Tibial nerve (tissue), 4 donors: ENCODE results near the gene ZSCAN22. TPM values are rescaled to one million over a fixed set of nuclear protein-coding genes. Genes with fewer than 3 reads are reported as not detected.
"Not testable (repeated sequence)": the region's sequence is repeated elsewhere in the genome, so short reads cannot be mapped to it uniquely, and the experiment has no call there.

Experiments
- DNase-seq, 2 donors: peaks; one replicate each; pipeline ENCODE4 v3.0.0-alpha.2; 2019; ENCODE audit warnings: low spot score in 2 of 2
- H3K27ac ChIP-seq, 4 donors: fragments of 200-600 bp; sonication (generic) in 3 of 4; one replicate each; pipeline ENCODE4 v1.5.1; 2017 to 2019; ENCODE audit warnings: mild to moderate bottlenecking in 1 of 4
- H3K27me3 ChIP-seq, 2 donors: fragments of 200-600 bp; sonication (generic) in 1 of 2; one replicate each; pipeline versions ENCODE4 v1.5.1 to v1.6.0; 2017 to 2019
- H3K36me3 ChIP-seq, 3 donors: fragments of 200-600 bp; sonication (generic); one replicate each; pipeline ENCODE4 v1.5.1; 2018 to 2019
- H3K4me1 ChIP-seq, 4 donors: fragments of 200-600 bp; sonication (generic) in 3 of 4; one replicate each; pipeline ENCODE4 v1.5.1; 2017 to 2019
- H3K4me3 ChIP-seq, 4 donors: fragments of 200-600 bp; sonication (generic) in 3 of 4; one replicate each; pipeline ENCODE4 v1.5.1; 2017 to 2019; ENCODE audit warnings: mild to moderate bottlenecking in 1 of 4, moderate library complexity in 1 of 4
- H3K9me3 ChIP-seq, 4 donors: fragments of 200-600 bp; sonication (generic) in 3 of 4; one replicate each; pipeline ENCODE4 v1.5.1; 2017 to 2019
- CTCF ChIP-seq, 5 experiments: fragments of 200-600 bp in 3 of 5; fragments of 450-650 bp in 2 of 5; sonication (generic) in 3 of 5; IDR thresholded peaks; one replicate each; pipeline ENCODE4 v1.5.1; 2016 to 2019; ENCODE audit warnings: antibody characterized with exemption in 5 of 5, mild to moderate bottlenecking in 3 of 5, moderate library complexity in 2 of 5
- EP300 ChIP-seq, 2 donors: sonication (generic); formaldehyde crosslinking; IDR thresholded peaks; one replicate each; pipeline ENCODE4 v1.6.1; 2017; ENCODE audit warnings: antibody characterized with exemption in 2 of 2, mild to moderate bottlenecking in 1 of 2
- POLR2A ChIP-seq, 2 donors: fragments of 450-650 bp; IDR thresholded peaks; one replicate each; pipeline ENCODE4 v1.6.1; 2017; ENCODE audit warnings: antibody characterized with exemption in 2 of 2, mild to moderate bottlenecking in 2 of 2, moderate library complexity in 2 of 2
- WGBS, 2 donors: methylation state at CpG; one replicate each; pipeline ENCODE4 v1.1.5; 2018; 5-methylcytosine and 5-hydroxymethylcytosine counted together
- total RNA-seq, 4 donors: library from RNA; depleted of rRNA; stranded (reverse); fragments of >200 nt; gene quantifications; one replicate each; pipeline ENCODE4 v1.1.0, GENCODE V29; 2016

Gene ZSCAN22
- total RNA-seq, 4 donors from 2014 or later, result 2.2 to 4.8 (median 4.2) TPM

- peak; percentile 83 to 87 for DNase-seq
- Histone ChIP-seq H3K4me1 (peaks cover 0 to 29% (median 14%) of the 10 kb centered on the region in 4 donors), H3K36me3 (peaks cover 0 to 62% (median 8%) of the 10 kb centered on the region in 3 donors), H3K27ac (peak within 1 kb of the TSS; percentile 75 to 95 (median 90)), H3K9me3 (peaks cover 0 to 13% (median 0%) of the 10 kb centered on the region in 4 donors), H3K4me3 (peak within 1 kb of the TSS; percentile 75 to 95 (median 80)), H3K27me3 (no peaks in the 10 kb centered on the region)
- WGBS, 2 donors, result 0 to 1% methylated on average over 54 to 55 of the region's 55 CpGs
- peak; percentile 59 to 85 for TF ChIP-seq POLR2A (IDR thresholded peaks at IDR 0.05)
- TF ChIP-seq CTCF (IDR thresholded peaks at IDR 0.05), result peak in 4 of 5 experiments; percentile 4 to 84 (median 45)
- peak; percentile 95 to 97 for TF ChIP-seq EP300 (IDR thresholded peaks at IDR 0.05)
Observed at GRCh38 chr19:58305065-58305931, 21.5 kb upstream of the ZSCAN22 start, which contains the start of gene ERVK3-1. TSS of gene ERVK3-1 (plus strand) at chr19:58305377. CDS start at chr19:58312169, 6,792 bp downstream.

- 53 to 66% methylated on average over 12 of the region's 12 CpGs for whole genome bisulfite sequencing, 2 donors
- Histone ChIP-seq H3K27me3 (no peaks in the 10 kb centered on the region), H3K4me3 (peak overlapping the region; percentile 75 to 95 (median 80)), H3K27ac (peak overlapping the region; percentile 75 to 95 (median 90)), H3K9me3 (peaks cover 0 to 7% (median 0%) of the 10 kb centered on the region in 4 donors), H3K4me1 (peaks cover 0 to 29% (median 14%) of the 10 kb centered on the region in 4 donors), H3K36me3 (peaks cover 0 to 61% (median 5%) of the 10 kb centered on the region in 3 donors)
- no peak for DNase-seq
- TF ChIP-seq CTCF (IDR thresholded peaks at IDR 0.05), result no peak
- TF ChIP-seq POLR2A (IDR thresholded peaks at IDR 0.05), result no peak
- no peak for TF ChIP-seq EP300 (IDR thresholded peaks at IDR 0.05)
Observed at GRCh38 chr19:58305932-58306323, 20.9 kb upstream of the ZSCAN22 start.

GRCh38 chr19:58307736-58308135 is 19.1 kb upstream of the ZSCAN22 start:
- Histone ChIP-seq H3K9me3 (peaks cover 0 to 2% (median 0%) of the 10 kb centered on the region in 4 donors), H3K36me3 (peaks cover 3 to 66% (median 15%) of the 10 kb centered on the region in 3 donors), H3K4me3 (no peak overlapping the region), H3K27me3 (no peaks in the 10 kb centered on the region), H3K27ac (no peak overlapping the region), H3K4me1 (peaks cover 0 to 29% (median 14%) of the 10 kb centered on the region in 4 donors)
- no peak for DNase-seq
- WGBS, 2 donors, result 93 to 97% methylated on average over 4 of the region's 4 CpGs
- TF ChIP-seq CTCF (IDR thresholded peaks at IDR 0.05), result no peak
- no peak for TF ChIP-seq EP300 (IDR thresholded peaks at IDR 0.05)
- TF ChIP-seq POLR2A (IDR thresholded peaks at IDR 0.05), result no peak

- not testable (repeated sequence) for H3K9me3 ChIP-seq, H3K27ac ChIP-seq, H3K27me3 ChIP-seq, H3K4me3 ChIP-seq
- Histone ChIP-seq H3K4me1 (peaks cover 0 to 20% (median 11%) of the 10 kb centered on the region in 4 donors), H3K36me3 (peaks cover 5 to 95% (median 28%) of the 10 kb centered on the region in 3 donors)
- WGBS, 2 donors, result 43 to 52% methylated on average over 13 of the region's 13 CpGs
- peak in 1 of 2 donors; percentile 16 for DNase-seq
- TF ChIP-seq CTCF (IDR thresholded peaks at IDR 0.05), result peak; percentile 10 to 33 (median 27)
Observed at GRCh38 chr19:58310685-58311084, 16.1 kb upstream of the ZSCAN22 start.

GRCh38 chr19:58311345-58311865 is 15.4 kb upstream of the ZSCAN22 start:
- H3K36me3 ChIP-seq, result peaks cover 5 to 98% (median 28%) of the 10 kb centered on the region in 3 donors
- 92% methylated on average over 7 of the region's 7 CpGs for WGBS, 2 donors
- H3K9me3 ChIP-seq, result peaks cover 0 to 4% (median 0%) of the 10 kb centered on the region in 4 donors
- no peak for DNase-seq
- no peak overlapping the region for H3K4me3 ChIP-seq
- no peak for TF ChIP-seq POLR2A (IDR thresholded peaks at IDR 0.05)
- no peak for TF ChIP-seq CTCF (IDR thresholded peaks at IDR 0.05)
- no peak for TF ChIP-seq EP300 (IDR thresholded peaks at IDR 0.05)
- H3K27ac ChIP-seq, result no peak overlapping the region
- no peaks in the 10 kb centered on the region for H3K27me3 ChIP-seq
- H3K4me1 ChIP-seq, result peaks cover 0 to 13% (median 4%) of the 10 kb centered on the region in 4 donors
